PC-3 (cell line): Measurements from ENCODE around the gene SCN7A. TPM values are rescaled to one million over a fixed set of nuclear protein-coding genes. Genes with fewer than 3 reads are reported as not detected.

Experiments used
- ATAC-seq: fragments of 200-7000 bp; cut with Tn5 transposase; 2 replicates; pipeline ENCODE4 v1.9.1; 2020; ENCODE audit warnings: mild to moderate bottlenecking, moderate library complexity
- BruUV-seq: library from RNA; stranded (reverse); fragments of 400-500 nt; replicated peaks from 2 replicates; lab custom pipeline; 2021; lab: Mats Ljungman, UMichigan
- CTCF ChIA-PET: fragments of 300-600 bp; sonication (Branson Sonifier 250); formaldehyde crosslinking; loops from one replicate; lab custom pipeline; 2022; ENCODE audit warnings: antibody characterized with exemption; lab: Charles Lee
- POLR2A ChIA-PET: fragments of 300-600 bp; sonication (Branson Sonifier 250); formaldehyde crosslinking; loops from one replicate; lab custom pipeline; 2022; ENCODE audit warnings: antibody characterized with exemption; ENCODE audit not compliant: unreplicated experiment; lab: Charles Lee
- DNase-seq: peaks from one replicate; pipeline ENCODE4 v3.0.0-alpha.2; 2015
- H2AFZ ChIP-seq: fragments of 300-600 bp; sonication (generic); 2 replicates; pipeline ENCODE4 v1.6.0; 2016; ENCODE audit warnings: antibody characterized with exemption, low read length
- H3F3A ChIP-seq: fragments of 300-600 bp; sonication (generic); one replicate; pipeline ENCODE4 v1.6.0; 2017; ENCODE audit warnings: antibody characterized with exemption, low read length, control low read depth, mild to moderate bottlenecking; ENCODE audit not compliant: unreplicated experiment
- H3K27ac ChIP-seq: fragments of 300-600 bp; sonication (generic); 2 replicates; pipeline ENCODE4 v1.5.1; 2016; ENCODE audit warnings: mild to moderate bottlenecking, low read length
- H3K27me3 ChIP-seq: fragments of 300-600 bp; sonication (generic); 2 replicates; pipeline ENCODE4 v1.6.1; 2016; ENCODE audit warnings: low read length, mixed read lengths
- H3K36me3 ChIP-seq: fragments of 300-600 bp; sonication (generic); 2 replicates; pipeline ENCODE4 v1.6.1; 2016; ENCODE audit warnings: low read depth, mixed run types, low read length, mixed read lengths
- H3K4me1 ChIP-seq: fragments of 300-600 bp; sonication (generic); 2 replicates; pipeline ENCODE4 v1.5.1; 2016; ENCODE audit warnings: low read length; ENCODE audit not compliant: insufficient read depth
- H3K4me2 ChIP-seq: fragments of 300-600 bp; sonication (generic); 2 replicates; pipeline ENCODE4 v1.6.0; 2016; ENCODE audit warnings: low read length
- H3K4me3 ChIP-seq: fragments of 300-600 bp; sonication (generic); 2 replicates; pipeline ENCODE4 v1.5.1; 2016; ENCODE audit warnings: mild to moderate bottlenecking, low read length, mixed read lengths
- H3K79me2 ChIP-seq: fragments of 300-600 bp; sonication (generic); 2 replicates; pipeline ENCODE4 v1.6.1; 2017; ENCODE audit warnings: low read length, mixed read lengths
- H3K9ac ChIP-seq: fragments of 300-600 bp; sonication (generic); 2 replicates; pipeline ENCODE4 v1.6.0; 2016; ENCODE audit warnings: mild to moderate bottlenecking, low read length
- H3K9me2 ChIP-seq: fragments of 300-600 bp; sonication (generic); replicated peaks from 2 replicates; pipeline ENCODE4 v1.6.1; 2016; ENCODE audit warnings: mixed run types, low read length, mixed read lengths
- H3K9me3 ChIP-seq: fragments of 300-600 bp; sonication (generic); 2 replicates; pipeline ENCODE4 v1.6.1; 2016; ENCODE audit warnings: low read length, mixed read lengths
- H4K20me1 ChIP-seq: fragments of 300-600 bp; sonication (generic); 2 replicates; pipeline ENCODE4 v1.6.1; 2016; ENCODE audit warnings: low read length, mixed read lengths
- CTCF ChIP-seq: fragments of 300-600 bp; sonication (generic); conservative IDR thresholded peaks from 2 replicates; pipeline ENCODE4 v1.5.1; 2017; ENCODE audit warnings: antibody characterized with exemption, low read depth, mild to moderate bottlenecking, low read length
- EZH2 ChIP-seq: fragments of 300-600 bp; sonication (generic); IDR thresholded peaks from one replicate; pipeline ENCODE4 v1.6.1; 2017; ENCODE audit warnings: antibody characterized with exemption, mild to moderate bottlenecking, low read length; ENCODE audit not compliant: unreplicated experiment
- EZH2phosphoT487 ChIP-seq: fragments of 300-600 bp; sonication (generic); IDR thresholded peaks from 2 replicates; pipeline ENCODE4 v1.6.1; 2018; ENCODE audit warnings: mild to moderate bottlenecking, antibody characterized with exemption, low read length, borderline replicate concordance
- intact Hi-C: fragments of 100-400 bp; cut with micrococcal nuclease; formaldehyde crosslinking; loops from 2 replicates; pipeline ENCODE4 v1.9.0; 2023
- total RNA-seq: library from RNA; depleted of rRNA; stranded (reverse); fragments of >200 nt; gene quantifications from 2 replicates; pipeline ENCODE4 v1.2.3, GENCODE V29; 2014

The SCN7A gene
- total RNA-seq, 1 experiment from 2014 or later: not detected

DNA sequence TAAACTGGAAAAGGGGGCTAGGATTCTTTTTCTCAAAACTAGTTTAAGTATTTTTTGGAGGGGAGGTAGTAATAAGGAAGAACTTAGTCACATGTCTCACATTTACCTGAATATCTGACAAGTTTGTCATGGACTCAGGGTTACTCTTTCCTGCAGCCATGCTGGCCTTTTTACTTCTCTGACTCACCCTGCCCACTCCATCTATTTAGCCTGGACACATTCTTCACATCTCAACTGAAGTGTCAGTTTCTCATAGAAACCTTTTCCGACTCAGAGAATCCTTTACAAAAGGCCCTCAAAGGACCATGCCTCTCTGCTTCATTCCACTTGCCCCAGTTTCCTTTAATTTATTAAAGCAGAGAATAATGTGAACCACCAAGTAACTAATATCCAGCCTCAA lies 42.6 kb downstream of the SCN7A start:
- CTCF ChIA-PET: no interaction called here
- TF ChIP-seq EZH2phosphoT487 (no peak), EZH2 (no peak), CTCF (no peak)
- Histone ChIP-seq H4K20me1 (no peaks in the 10 kb centered on the region), H3K27me3 (peaks cover 24% of the 10 kb centered on the region), H3K4me3 (no peak overlapping the region), H3K9ac (no peak overlapping the region), H3F3A (no peaks in the 10 kb centered on the region), H2AFZ (no peak overlapping the region), H3K27ac (no peak overlapping the region), H3K4me1 (no peaks in the 10 kb centered on the region), H3K9me3 (no peaks in the 10 kb centered on the region), H3K79me2 (no peaks in the 10 kb centered on the region), H3K36me3 (no peaks in the 10 kb centered on the region), H3K4me2 (no peak overlapping the region), H3K9me2 (no peaks in the 10 kb centered on the region)
- no peak for DNase-seq
- intact Hi-C loops: no loop called here
- ATAC-seq: no peak
- POLR2A ChIA-PET: no interaction called here
- no TSS peak for BruUV-seq

DNA sequence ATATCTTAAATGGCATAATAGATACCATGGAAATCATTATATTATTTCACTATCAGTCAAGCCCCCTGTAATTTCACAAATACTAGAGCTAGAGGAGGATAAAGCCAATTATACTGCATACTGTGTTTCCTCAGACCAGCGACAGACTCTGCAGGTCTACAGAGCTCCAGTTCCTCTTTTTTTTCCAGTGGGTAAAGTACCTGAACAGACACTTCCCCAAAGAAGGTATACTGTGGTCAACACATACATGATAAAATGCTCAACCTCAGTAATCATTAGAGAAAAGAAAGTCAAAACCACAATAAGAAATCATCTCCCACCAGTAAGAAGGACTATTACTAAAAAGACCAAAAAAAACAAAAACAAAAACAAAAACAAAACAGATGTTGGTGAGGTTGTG lies 44.6 kb downstream of the SCN7A start:
- ChIA-PET CTCF (no interaction called here), POLR2A (no interaction called here)
- DNase-seq: no peak
- Histone ChIP-seq H3K36me3 (no peaks in the 10 kb centered on the region), H3K4me3 (no peak overlapping the region), H3K27me3 (peaks cover 23% of the 10 kb centered on the region), H3K9ac (no peak overlapping the region), H3K9me3 (no peaks in the 10 kb centered on the region), H2AFZ (no peak overlapping the region), H3F3A (no peaks in the 10 kb centered on the region), H3K27ac (no peak overlapping the region), H4K20me1 (no peaks in the 10 kb centered on the region), H3K4me1 (no peaks in the 10 kb centered on the region), H3K9me2 (no peaks in the 10 kb centered on the region), H3K79me2 (no peaks in the 10 kb centered on the region), H3K4me2 (no peak overlapping the region)
- TF ChIP-seq EZH2 (no peak), CTCF (no peak), EZH2phosphoT487 (no peak)
- intact Hi-C loops: no loop called here
- no TSS peak for BruUV-seq
- ATAC-seq: no peak

DNA sequence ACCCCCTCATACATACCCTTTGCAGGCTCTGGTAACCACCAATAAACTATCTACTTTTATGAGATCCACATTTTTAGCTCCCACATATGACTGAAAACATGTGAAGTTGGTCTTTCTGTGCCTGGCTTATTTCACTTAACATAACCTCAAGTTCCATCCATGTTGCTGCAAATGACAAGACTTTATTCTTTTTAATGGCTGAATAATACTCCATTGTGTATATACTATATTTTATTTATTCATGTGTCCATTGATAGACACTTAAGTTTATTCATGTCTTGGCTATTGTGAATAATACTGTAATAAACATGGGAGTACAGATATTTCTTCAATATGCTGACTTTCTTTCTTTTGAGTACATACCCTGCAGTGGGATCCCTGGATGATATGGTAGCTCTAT lies 45.9 kb downstream of the SCN7A start:
- intact Hi-C loops: no loop called here

More for the DNA sequence above, 45.9 kb downstream of the SCN7A start:
- TF ChIP-seq EZH2phosphoT487 (no peak), EZH2 (no peak), CTCF (no peak)
- no peak for DNase-seq
- peaks cover 16% of the 10 kb centered on the region for H3K27me3 ChIP-seq
- H3K9me2 ChIP-seq: no peaks in the 10 kb centered on the region
- no peak overlapping the region for H3K27ac ChIP-seq
- ChIA-PET POLR2A (no interaction called here), CTCF (no interaction called here)
- H3K4me1 ChIP-seq: no peaks in the 10 kb centered on the region
- no peaks in the 10 kb centered on the region for H3F3A ChIP-seq
- H3K4me2 ChIP-seq: no peak overlapping the region
- H3K9me3 ChIP-seq: no peaks in the 10 kb centered on the region
- no peak for ATAC-seq
- no peaks in the 10 kb centered on the region for H3K36me3 ChIP-seq
- no TSS peak for BruUV-seq
- H3K79me2 ChIP-seq: no peaks in the 10 kb centered on the region
- no peak overlapping the region for H3K4me3 ChIP-seq
- no peaks in the 10 kb centered on the region for H4K20me1 ChIP-seq
- H3K9ac ChIP-seq: no peak overlapping the region
- H2AFZ ChIP-seq: no peak overlapping the region
